ENCODE measurements around the gene PRDX1.

DNA sequence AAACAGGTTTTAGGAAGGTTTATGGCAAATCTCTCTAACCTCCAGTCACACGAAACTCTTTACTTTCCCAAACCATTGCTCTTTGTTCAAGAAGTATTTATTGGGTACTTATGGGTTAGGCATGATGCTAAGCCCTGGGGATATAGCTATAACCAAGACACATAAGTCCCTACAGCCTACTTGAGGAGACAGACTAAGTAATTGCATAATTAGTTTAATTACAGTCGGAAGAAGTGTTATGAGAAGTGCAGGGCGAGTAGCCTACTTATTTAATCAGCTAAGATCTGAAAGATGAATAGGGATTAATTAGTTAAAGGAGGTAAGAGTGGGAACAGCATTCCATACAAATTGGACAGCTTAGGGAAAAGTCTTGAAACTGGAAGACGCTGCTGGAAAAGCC lies 48.9 kb upstream of the PRDX1 start:
- TF ChIP-seq, protein P1, sequence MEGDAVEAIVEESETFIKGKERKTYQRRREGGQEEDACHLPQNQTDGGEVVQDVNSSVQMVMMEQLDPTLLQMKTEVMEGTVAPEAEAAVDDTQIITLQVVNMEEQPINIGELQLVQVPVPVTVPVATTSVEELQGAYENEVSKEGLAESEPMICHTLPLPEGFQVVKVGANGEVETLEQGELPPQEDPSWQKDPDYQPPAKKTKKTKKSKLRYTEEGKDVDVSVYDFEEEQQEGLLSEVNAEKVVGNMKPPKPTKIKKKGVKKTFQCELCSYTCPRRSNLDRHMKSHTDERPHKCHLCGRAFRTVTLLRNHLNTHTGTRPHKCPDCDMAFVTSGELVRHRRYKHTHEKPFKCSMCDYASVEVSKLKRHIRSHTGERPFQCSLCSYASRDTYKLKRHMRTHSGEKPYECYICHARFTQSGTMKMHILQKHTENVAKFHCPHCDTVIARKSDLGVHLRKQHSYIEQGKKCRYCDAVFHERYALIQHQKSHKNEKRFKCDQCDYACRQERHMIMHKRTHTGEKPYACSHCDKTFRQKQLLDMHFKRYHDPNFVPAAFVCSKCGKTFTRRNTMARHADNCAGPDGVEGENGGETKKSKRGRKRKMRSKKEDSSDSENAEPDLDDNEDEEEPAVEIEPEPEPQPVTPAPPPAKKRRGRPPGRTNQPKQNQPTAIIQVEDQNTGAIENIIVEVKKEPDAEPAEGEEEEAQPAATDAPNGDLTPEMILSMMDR (IDR thresholded peaks at IDR 0.05) = no peak
- no peak for TF ChIP-seq POLR2A (IDR thresholded peaks at IDR 0.05)
